IPS-18a (cell line): Measurements from ENCODE around the gene CLTCL1.

Experiments used
- H3K27ac ChIP-seq: one replicate; pipeline ENCODE4 v1.5.1; 2013; ENCODE audit warnings: low read length
- H3K27me3 ChIP-seq: one replicate; pipeline ENCODE4 v1.6.1; 2013; ENCODE audit warnings: mild to moderate bottlenecking, low read length; ENCODE audit not compliant: control insufficient read depth, insufficient read depth
- H3K36me3 ChIP-seq: one replicate; pipeline ENCODE4 v1.6.1; 2013; ENCODE audit warnings: low read depth, low read length; ENCODE audit not compliant: control insufficient read depth
- H3K4me1 ChIP-seq: one replicate; pipeline ENCODE4 v1.6.1; 2013; ENCODE audit warnings: low read depth, low read length; ENCODE audit not compliant: control insufficient read depth
- H3K4me3 ChIP-seq: one replicate; pipeline ENCODE4 v1.5.1; 2013; ENCODE audit warnings: low read length
- H3K9ac ChIP-seq: one replicate; pipeline ENCODE4 v1.6.1; 2013; ENCODE audit warnings: mild to moderate bottlenecking, low read length, moderate library complexity
- H3K9me3 ChIP-seq: one replicate; pipeline ENCODE4 v1.6.1; 2013; ENCODE audit warnings: low read depth, low read length; ENCODE audit not compliant: control insufficient read depth

Gene CLTCL1

GRCh38 chr22:19201869-19202798 is 89.4 kb downstream of the CLTCL1 start:
- no peaks in the 10 kb centered on the region for H3K4me1 ChIP-seq
- no peak overlapping the region for H3K27ac ChIP-seq
- H3K4me3 ChIP-seq, result no peak overlapping the region
- H3K27me3 ChIP-seq, result no peaks in the 10 kb centered on the region
- no peak overlapping the region for H3K9ac ChIP-seq
- no peaks in the 10 kb centered on the region for H3K9me3 ChIP-seq
- H3K36me3 ChIP-seq, result peaks cover 7% of the 10 kb centered on the region

- Histone ChIP-seq H3K27ac (no peak overlapping the region), H3K9ac (no peak overlapping the region), H3K27me3 (no peaks in the 10 kb centered on the region), H3K4me1 (no peaks in the 10 kb centered on the region), H3K9me3 (no peaks in the 10 kb centered on the region), H3K4me3 (no peak overlapping the region), H3K36me3 (peaks cover 9% of the 10 kb centered on the region)
Measured at GRCh38 chr22:19201130-19201868, 90.2 kb downstream of the CLTCL1 start.

DNA sequence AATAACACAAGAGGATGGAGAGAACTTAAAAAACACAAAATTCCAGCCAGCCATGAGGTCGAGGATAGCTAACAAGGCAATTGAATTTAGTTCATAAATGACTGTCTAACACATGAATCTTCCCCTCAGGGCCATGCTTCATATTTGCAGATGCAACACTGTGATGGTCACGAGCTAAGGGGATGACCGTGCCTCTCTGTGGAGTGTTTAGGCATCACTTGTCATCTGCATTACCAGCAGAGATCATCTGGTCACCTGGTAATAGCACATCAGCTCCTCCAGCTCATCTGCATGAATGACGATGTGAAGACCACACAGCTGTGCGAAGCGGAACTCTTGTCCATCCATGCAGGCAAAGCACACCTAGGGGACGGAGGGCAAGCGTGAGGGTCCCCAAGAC is 92.0 kb downstream of the CLTCL1 start:
- no peak overlapping the region for H3K27ac ChIP-seq
- H3K27me3 ChIP-seq, result no peaks in the 10 kb centered on the region
- no peak overlapping the region for H3K9ac ChIP-seq
- no peaks in the 10 kb centered on the region for H3K9me3 ChIP-seq
- peaks cover 15% of the 10 kb centered on the region for H3K36me3 ChIP-seq
- no peak overlapping the region for H3K4me3 ChIP-seq
- H3K4me1 ChIP-seq, result no peaks in the 10 kb centered on the region

GRCh38 chr22:19197997-19198865 is 93.3 kb downstream of the CLTCL1 start:
- no peak overlapping the region for H3K4me3 ChIP-seq
- no peaks in the 10 kb centered on the region for H3K27me3 ChIP-seq
- no peak overlapping the region for H3K9ac ChIP-seq
- no peaks in the 10 kb centered on the region for H3K4me1 ChIP-seq
- H3K27ac ChIP-seq, result no peak overlapping the region
- no peaks in the 10 kb centered on the region for H3K9me3 ChIP-seq
- H3K36me3 ChIP-seq, result peaks cover 17% of the 10 kb centered on the region

DNA sequence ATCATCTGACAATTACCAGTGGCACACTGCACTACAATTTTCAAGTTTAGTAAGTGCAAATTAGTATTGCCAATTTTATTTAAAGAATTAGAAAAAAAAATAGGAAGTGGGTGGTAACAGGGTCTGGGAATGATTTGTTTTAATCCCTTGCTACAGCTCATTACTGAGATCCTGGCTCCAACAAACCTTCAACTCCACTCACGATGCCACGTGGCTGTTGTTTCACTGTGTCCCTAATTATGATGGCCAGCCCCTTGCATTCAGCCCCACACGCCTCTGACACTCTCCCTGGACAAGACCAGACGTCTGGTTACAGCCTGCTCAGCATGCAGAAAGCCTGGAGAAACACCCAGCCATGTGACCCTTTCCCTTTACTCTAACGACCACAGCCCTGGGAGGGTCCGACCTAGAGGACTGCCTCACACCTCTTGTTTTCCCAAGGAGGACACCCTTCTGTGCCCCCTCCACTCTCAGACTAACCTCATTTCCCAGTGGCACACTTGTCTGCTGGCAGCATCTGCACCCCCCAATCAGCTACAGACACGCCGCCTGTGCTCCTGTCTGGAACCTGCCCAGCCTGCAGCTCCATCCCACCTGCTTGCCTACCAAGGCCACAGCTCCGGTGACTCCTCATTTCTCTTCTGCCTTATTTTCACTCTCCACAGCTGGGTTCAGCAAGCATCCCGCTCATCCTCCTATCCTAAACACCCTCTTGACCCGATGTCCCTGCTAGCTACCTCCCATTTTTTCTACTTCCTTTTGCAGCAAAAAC is 94.5 kb downstream of the CLTCL1 start:
- Histone ChIP-seq H3K27ac (no peak overlapping the region), H3K4me1 (no peaks in the 10 kb centered on the region), H3K4me3 (no peak overlapping the region), H3K9ac (no peak overlapping the region), H3K36me3 (peaks cover 17% of the 10 kb centered on the region), H3K9me3 (no peaks in the 10 kb centered on the region), H3K27me3 (no peaks in the 10 kb centered on the region)

GRCh38 chr22:19195796-19196731 is 95.5 kb downstream of the CLTCL1 start:
- H3K4me1 ChIP-seq, result no peaks in the 10 kb centered on the region
- no peaks in the 10 kb centered on the region for H3K27me3 ChIP-seq
- no peak overlapping the region for H3K9ac ChIP-seq
- no peak overlapping the region for H3K4me3 ChIP-seq
- no peak overlapping the region for H3K27ac ChIP-seq
- H3K36me3 ChIP-seq, result peaks cover 17% of the 10 kb centered on the region
- H3K9me3 ChIP-seq, result no peaks in the 10 kb centered on the region

GRCh38 chr22:19194766-19195536 is 96.6 kb downstream of the CLTCL1 start:
- peaks cover 17% of the 10 kb centered on the region for H3K36me3 ChIP-seq
- no peak overlapping the region for H3K9ac ChIP-seq
- H3K27ac ChIP-seq, result no peak overlapping the region
- no peaks in the 10 kb centered on the region for H3K27me3 ChIP-seq
- no peak overlapping the region for H3K4me3 ChIP-seq
- no peaks in the 10 kb centered on the region for H3K4me1 ChIP-seq
- no peaks in the 10 kb centered on the region for H3K9me3 ChIP-seq

GRCh38 chr22:19193879-19194278 is 97.6 kb downstream of the CLTCL1 start:
- no peaks in the 10 kb centered on the region for H3K27me3 ChIP-seq
- no peak overlapping the region for H3K4me3 ChIP-seq
- H3K9ac ChIP-seq, result no peak overlapping the region
- H3K9me3 ChIP-seq, result no peaks in the 10 kb centered on the region
- peaks cover 11% of the 10 kb centered on the region for H3K36me3 ChIP-seq
- no peaks in the 10 kb centered on the region for H3K4me1 ChIP-seq
- no peak overlapping the region for H3K27ac ChIP-seq

- Histone ChIP-seq H3K4me3 (no peak overlapping the region), H3K27ac (no peak overlapping the region), H3K9me3 (no peaks in the 10 kb centered on the region), H3K4me1 (no peaks in the 10 kb centered on the region), H3K9ac (no peak overlapping the region), H3K27me3 (no peaks in the 10 kb centered on the region), H3K36me3 (no peaks in the 10 kb centered on the region)
Measured at GRCh38 chr22:19187716-19188563, 103.6 kb downstream of the CLTCL1 start.
